Measurements from ENCODE around the gene TMEM135.

Gene TMEM135

GRCh38 chr11:87256694-87257340 lies 219.1 kb downstream of the TMEM135 start:
- no peak for TF ChIP-seq CTCF (IDR thresholded peaks at IDR 0.05)
- Mint-ChIP-seq H3K36me3 (ENCODE audit: low read depth) (no peaks in the 10 kb centered on the region), H3K27me3 (ENCODE audit: low read depth, poor library complexity) (no peaks in the 10 kb centered on the region), H3K27ac (peak overlapping the region; percentile 37), H3K4me1 (peaks cover 24% of the 10 kb centered on the region), H3K9me3 (no peaks in the 10 kb centered on the region), H3K4me3 (no peak overlapping the region)
- no peak for DNase-seq

DNA sequence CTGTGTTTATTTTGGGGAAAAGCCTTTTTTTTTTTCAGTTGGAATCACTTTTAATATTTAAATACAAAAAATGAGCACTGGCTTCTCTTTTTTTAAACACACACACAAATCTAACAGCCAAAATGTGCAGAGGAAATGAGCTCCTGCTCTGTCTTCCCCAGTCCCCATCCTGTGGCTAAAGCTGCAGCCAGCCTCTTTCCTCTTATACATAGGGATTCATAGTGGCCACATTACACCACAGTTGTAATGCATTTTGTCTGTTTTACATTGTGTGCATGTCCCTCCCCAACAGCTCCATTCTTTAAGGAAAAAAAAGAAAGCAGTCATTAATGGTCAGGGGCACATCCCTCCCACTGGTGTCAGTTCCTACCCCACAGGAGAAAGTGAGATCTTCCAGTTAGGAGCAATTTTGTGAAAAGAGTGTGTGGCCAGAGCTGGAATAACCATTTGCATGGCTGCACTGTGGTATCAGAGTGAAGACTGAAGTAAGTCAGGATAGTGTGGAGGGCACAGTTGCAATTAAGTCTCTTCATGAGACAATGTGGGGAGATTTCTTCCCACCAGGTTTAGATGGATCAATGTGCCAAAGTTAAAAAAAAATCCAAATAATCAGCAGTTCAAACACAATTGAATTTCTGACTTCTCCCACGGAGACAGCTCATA lies 220.6 kb downstream of the TMEM135 start:
- Mint-ChIP-seq H3K27ac (peak overlapping the region; percentile 11), H3K4me3 (no peak overlapping the region)

GRCh38 chr11:87259736-87260135 lies 222.0 kb downstream of the TMEM135 start:
- H3K4me3 Mint-ChIP-seq, result no peak overlapping the region
- H3K9me3 Mint-ChIP-seq, result no peaks in the 10 kb centered on the region
- no peak for TF ChIP-seq CTCF (IDR thresholded peaks at IDR 0.05)
- DNase-seq, result no peak
- peaks cover 24% of the 10 kb centered on the region for H3K4me1 Mint-ChIP-seq
- no peaks in the 10 kb centered on the region for H3K36me3 Mint-ChIP-seq (ENCODE audit: low read depth)
- no peak overlapping the region for H3K27ac Mint-ChIP-seq
- no peaks in the 10 kb centered on the region for H3K27me3 Mint-ChIP-seq (ENCODE audit: low read depth, poor library complexity)

More for the DNA sequence above, 220.6 kb downstream of the TMEM135 start:
- TF ChIP-seq CTCF (IDR thresholded peaks at IDR 0.05), result no peak
- Mint-ChIP-seq H3K27me3 (ENCODE audit: low read depth, poor library complexity) (no peaks in the 10 kb centered on the region), H3K9me3 (no peaks in the 10 kb centered on the region), H3K36me3 (ENCODE audit: low read depth) (no peaks in the 10 kb centered on the region), H3K4me1 (peaks cover 24% of the 10 kb centered on the region)
- no peak for DNase-seq

DNA sequence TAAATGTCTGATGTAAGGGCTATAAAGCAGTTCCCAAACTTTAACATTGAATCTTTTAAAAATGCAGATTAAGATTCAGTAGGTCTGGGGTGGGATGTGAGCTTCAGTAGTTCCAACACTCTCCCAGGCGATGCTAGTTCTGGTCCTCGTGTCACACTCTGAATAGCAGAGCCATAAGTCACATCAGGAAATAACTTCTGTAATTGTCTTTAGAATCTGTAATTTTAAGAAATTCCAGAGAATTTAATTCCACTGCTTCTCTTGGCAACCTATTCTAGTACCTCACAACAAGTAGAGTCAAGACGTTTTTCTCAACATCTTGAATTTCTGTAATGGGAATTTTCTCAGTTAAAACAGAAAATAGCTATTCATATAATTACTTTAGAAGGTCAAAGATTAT lies 223.1 kb downstream of the TMEM135 start:
- DNase-seq, result no peak
- H3K27ac Mint-ChIP-seq, result no peak overlapping the region
- H3K36me3 Mint-ChIP-seq (ENCODE audit: low read depth), result no peaks in the 10 kb centered on the region
- no peak overlapping the region for H3K4me3 Mint-ChIP-seq
- H3K4me1 Mint-ChIP-seq, result peaks cover 24% of the 10 kb centered on the region
- no peak for TF ChIP-seq CTCF (IDR thresholded peaks at IDR 0.05)
- H3K27me3 Mint-ChIP-seq (ENCODE audit: low read depth, poor library complexity), result no peaks in the 10 kb centered on the region
- no peaks in the 10 kb centered on the region for H3K9me3 Mint-ChIP-seq

DNA sequence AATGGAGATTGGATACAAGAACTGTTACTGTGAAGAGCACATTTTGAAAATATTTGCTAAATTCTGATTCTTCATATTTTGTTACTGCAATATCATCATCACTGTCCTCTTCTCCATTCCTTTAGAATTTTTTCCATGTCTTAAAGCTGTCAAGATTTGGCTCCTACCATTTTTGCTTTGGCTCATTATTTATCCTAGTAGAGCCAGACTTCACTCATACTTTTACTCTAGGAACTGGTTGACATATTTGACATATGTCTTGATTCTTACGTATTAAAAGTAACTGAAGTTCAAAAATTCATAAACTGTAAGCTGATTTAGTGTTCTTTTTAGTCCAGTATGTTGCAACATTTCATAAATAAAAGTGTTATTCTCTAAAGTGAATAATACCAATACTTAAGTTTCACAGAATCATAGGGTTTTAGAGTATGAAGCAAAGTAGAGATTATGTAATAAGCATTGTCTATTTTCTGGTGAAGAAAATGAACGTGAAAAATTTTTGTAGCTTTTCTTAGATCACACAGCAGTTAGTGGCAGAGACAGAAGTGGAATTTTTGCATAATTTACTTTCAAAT lies 225.6 kb downstream of the TMEM135 start:
- no peak for TF ChIP-seq CTCF (IDR thresholded peaks at IDR 0.05)
- Mint-ChIP-seq H3K4me1 (peaks cover 17% of the 10 kb centered on the region), H3K27ac (no peak overlapping the region), H3K4me3 (no peak overlapping the region), H3K27me3 (ENCODE audit: low read depth, poor library complexity) (no peaks in the 10 kb centered on the region), H3K9me3 (no peaks in the 10 kb centered on the region), H3K36me3 (ENCODE audit: low read depth) (no peaks in the 10 kb centered on the region)
- DNase-seq, result no peak
